ENCODE results near the gene PCDHGB4. TPM values are rescaled to one million over a fixed set of nuclear protein-coding genes. Genes with fewer than 3 reads are reported as not detected.
"Not testable (repeated sequence)": the region's sequence is repeated elsewhere in the genome, so short reads cannot be mapped to it uniquely, and the experiment has no call there.

PCDHGB4 gene
- total RNA-seq, 2 donors from 2014 or later, result 11.6 to 18.1 TPM

GRCh38 chr5:141409598-141410306 lies 22.3 kb downstream of the PCDHGB4 start:
- H3K9me3 ChIP-seq, result peaks cover 97% of the 10 kb centered on the region
- no peaks in the 10 kb centered on the region for H3K4me1 ChIP-seq (ENCODE audit: control insufficient read depth in 1 of 2, low read depth in 2 of 2)
- H3K27me3 ChIP-seq (replicated peaks; ENCODE audit: insufficient read depth), result no peaks in the 10 kb centered on the region
- DNase-seq (ENCODE audit: low spot score) (no peak), ATAC-seq (ENCODE audit: insufficient number of reproducible peaks, low FRiP score, low read depth) (no peak)
- TF ChIP-seq, protein P1, sequence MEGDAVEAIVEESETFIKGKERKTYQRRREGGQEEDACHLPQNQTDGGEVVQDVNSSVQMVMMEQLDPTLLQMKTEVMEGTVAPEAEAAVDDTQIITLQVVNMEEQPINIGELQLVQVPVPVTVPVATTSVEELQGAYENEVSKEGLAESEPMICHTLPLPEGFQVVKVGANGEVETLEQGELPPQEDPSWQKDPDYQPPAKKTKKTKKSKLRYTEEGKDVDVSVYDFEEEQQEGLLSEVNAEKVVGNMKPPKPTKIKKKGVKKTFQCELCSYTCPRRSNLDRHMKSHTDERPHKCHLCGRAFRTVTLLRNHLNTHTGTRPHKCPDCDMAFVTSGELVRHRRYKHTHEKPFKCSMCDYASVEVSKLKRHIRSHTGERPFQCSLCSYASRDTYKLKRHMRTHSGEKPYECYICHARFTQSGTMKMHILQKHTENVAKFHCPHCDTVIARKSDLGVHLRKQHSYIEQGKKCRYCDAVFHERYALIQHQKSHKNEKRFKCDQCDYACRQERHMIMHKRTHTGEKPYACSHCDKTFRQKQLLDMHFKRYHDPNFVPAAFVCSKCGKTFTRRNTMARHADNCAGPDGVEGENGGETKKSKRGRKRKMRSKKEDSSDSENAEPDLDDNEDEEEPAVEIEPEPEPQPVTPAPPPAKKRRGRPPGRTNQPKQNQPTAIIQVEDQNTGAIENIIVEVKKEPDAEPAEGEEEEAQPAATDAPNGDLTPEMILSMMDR (IDR thresholded peaks at IDR 0.05), result no peak
- no peaks in the 10 kb centered on the region for H3K36me3 ChIP-seq
- H3K4me3 ChIP-seq, result peak overlapping the region; percentile 2
- no peak overlapping the region for H3K27ac ChIP-seq

GRCh38 chr5:141411575-141411974 lies 24.1 kb downstream of the PCDHGB4 start:
- TF ChIP-seq, protein P1 (IDR thresholded peaks at IDR 0.05), result no peak
- DNase-seq (ENCODE audit: low spot score) (no peak), ATAC-seq (ENCODE audit: insufficient number of reproducible peaks, low FRiP score, low read depth) (no peak)
- H3K27ac ChIP-seq, result no peak overlapping the region
- H3K9me3 ChIP-seq, result peaks cover 98% of the 10 kb centered on the region
- H3K36me3 ChIP-seq, result no peaks in the 10 kb centered on the region
- no peaks in the 10 kb centered on the region for H3K4me1 ChIP-seq (ENCODE audit: control insufficient read depth in 1 of 2, low read depth in 2 of 2)
- H3K27me3 ChIP-seq (replicated peaks; ENCODE audit: insufficient read depth), result no peaks in the 10 kb centered on the region
- no peak overlapping the region for H3K4me3 ChIP-seq

- TF ChIP-seq, protein P1 (IDR thresholded peaks at IDR 0.05), result peak; percentile 15
- H3K9me3 ChIP-seq, result peaks cover 97% of the 10 kb centered on the region
- peak within 1 kb of the TSS; percentile 66 for H3K4me3 ChIP-seq
- no peaks in the 10 kb centered on the region for H3K36me3 ChIP-seq
- no peaks in the 10 kb centered on the region for H3K27me3 ChIP-seq (replicated peaks; ENCODE audit: insufficient read depth)
- ATAC-seq (ENCODE audit: insufficient number of reproducible peaks, low FRiP score, low read depth), result no peak
- no peak for DNase-seq (ENCODE audit: low spot score)
- H3K27ac ChIP-seq, result no peak within 1 kb of the TSS
- no peaks in the 10 kb centered on the region for H3K4me1 ChIP-seq (ENCODE audit: control insufficient read depth in 1 of 2, low read depth in 2 of 2)
These were observed 25.5 kb downstream of the PCDHGB4 start, which contains the start of gene PCDHGA10 for GRCh38 chr5:141412854-141413539. Gene PCDHGA10 (plus strand): TSS chr5:141412987. CDS start chr5:141413176, 189 bp downstream.

GRCh38 chr5:141413540-141414069 lies 26.1 kb downstream of the PCDHGB4 start:
- TF ChIP-seq, protein P1 (IDR thresholded peaks at IDR 0.05), result no peak

DNA sequence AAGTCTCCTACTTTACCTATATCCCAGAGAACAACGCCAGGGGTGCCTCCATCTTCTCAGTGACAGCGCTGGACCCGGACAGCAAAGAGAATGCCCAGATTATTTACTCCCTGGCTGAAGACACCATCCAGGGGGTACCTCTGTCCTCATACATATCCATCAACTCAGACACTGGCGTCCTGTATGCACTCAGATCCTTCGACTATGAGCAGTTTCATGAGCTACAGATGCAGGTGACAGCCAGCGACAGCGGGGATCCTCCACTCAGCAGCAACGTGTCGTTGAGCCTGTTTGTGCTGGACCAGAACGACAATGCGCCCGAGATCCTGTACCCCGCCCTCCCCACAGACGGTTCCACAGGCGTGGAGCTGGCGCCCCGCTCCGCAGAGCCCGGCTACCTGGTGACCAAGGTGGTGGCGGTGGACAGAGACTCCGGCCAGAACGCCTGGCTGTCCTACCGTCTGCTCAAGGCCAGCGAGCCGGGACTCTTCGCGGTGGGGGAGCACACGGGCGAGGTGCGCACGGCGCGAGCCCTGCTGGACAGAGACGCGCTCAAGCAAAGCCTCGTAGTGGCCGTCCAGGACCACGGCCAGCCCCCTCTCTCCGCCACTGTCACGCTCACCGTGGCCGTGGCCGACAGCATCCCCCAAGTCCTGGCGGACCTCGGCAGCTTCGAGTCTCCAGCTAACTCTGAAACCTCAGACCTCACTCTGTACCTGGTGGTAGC lies 27.2 kb downstream of the PCDHGB4 start:
- peaks cover 97% of the 10 kb centered on the region for H3K9me3 ChIP-seq
- not testable (repeated sequence) for H3K4me1 ChIP-seq (ENCODE audit: control insufficient read depth in 1 of 2, low read depth in 2 of 2); H3K27ac ChIP-seq; H3K27me3 ChIP-seq (replicated peaks; ENCODE audit: insufficient read depth); H3K36me3 ChIP-seq; ATAC-seq (ENCODE audit: insufficient number of reproducible peaks, low FRiP score, low read depth); DNase-seq (ENCODE audit: low spot score)
- H3K4me3 ChIP-seq, result peak overlapping the region; percentile 24

More at GRCh38 chr5:141413540-141414069, 26.1 kb downstream of the PCDHGB4 start:
- peak overlapping the region; percentile 66 for H3K4me3 ChIP-seq
- no peaks in the 10 kb centered on the region for H3K27me3 ChIP-seq (replicated peaks; ENCODE audit: insufficient read depth)
- ATAC-seq (ENCODE audit: insufficient number of reproducible peaks, low FRiP score, low read depth) (no peak), DNase-seq (ENCODE audit: low spot score) (no peak)
- H3K9me3 ChIP-seq, result peaks cover 97% of the 10 kb centered on the region
- H3K27ac ChIP-seq, result no peak overlapping the region
- no peaks in the 10 kb centered on the region for H3K36me3 ChIP-seq
- no peaks in the 10 kb centered on the region for H3K4me1 ChIP-seq (ENCODE audit: control insufficient read depth in 1 of 2, low read depth in 2 of 2)

DNA sequence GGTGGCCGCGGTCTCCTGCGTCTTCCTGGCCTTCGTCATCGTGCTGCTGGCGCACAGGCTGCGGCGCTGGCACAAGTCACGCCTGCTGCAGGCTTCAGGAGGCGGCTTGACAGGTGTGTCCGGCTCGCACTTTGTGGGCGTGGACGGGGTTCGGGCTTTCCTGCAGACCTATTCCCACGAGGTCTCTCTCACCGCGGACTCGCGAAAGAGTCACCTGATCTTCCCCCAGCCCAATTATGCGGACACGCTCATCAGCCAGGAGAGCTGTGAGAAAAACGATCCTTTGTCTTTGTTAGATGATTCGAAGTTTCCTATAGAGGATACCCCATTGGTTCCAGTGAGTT lies 27.7 kb downstream of the PCDHGB4 start:
- ATAC-seq (ENCODE audit: insufficient number of reproducible peaks, low FRiP score, low read depth); H3K36me3 ChIP-seq; H3K4me1 ChIP-seq (ENCODE audit: control insufficient read depth in 1 of 2, low read depth in 2 of 2); H3K27me3 ChIP-seq (replicated peaks; ENCODE audit: insufficient read depth); H3K27ac ChIP-seq; DNase-seq (ENCODE audit: low spot score): not testable (repeated sequence)
- peaks cover 97% of the 10 kb centered on the region for H3K9me3 ChIP-seq
- H3K4me3 ChIP-seq, result peak overlapping the region; percentile 24

Measured in thoracic aorta (tissue), 2 donors.